OCI-LY3 (cell line): ENCODE results near the gene PTPRN2.

Experiments used
- EZH2phosphoT487 ChIP-seq: fragments of 200-600 bp; shearing (Covaris generic); IDR thresholded peaks from 2 replicates; pipeline ENCODE4 v1.6.1; 2018; ENCODE audit warnings: antibody characterized with exemption, mixed run types, low read depth
- TF ChIP-seq, protein P1 (sequence below): fragments of 200-600, 300-600 bp; sonication (generic); IDR thresholded peaks from 2 replicates; pipeline ENCODE4 v1.5.1; 2014; ENCODE audit warnings: antibody characterized with exemption, low read length, low read depth

GRCh38 chr7:158357898-158358821 is 229.5 kb downstream of the PTPRN2 start:
- TF ChIP-seq, protein P1, sequence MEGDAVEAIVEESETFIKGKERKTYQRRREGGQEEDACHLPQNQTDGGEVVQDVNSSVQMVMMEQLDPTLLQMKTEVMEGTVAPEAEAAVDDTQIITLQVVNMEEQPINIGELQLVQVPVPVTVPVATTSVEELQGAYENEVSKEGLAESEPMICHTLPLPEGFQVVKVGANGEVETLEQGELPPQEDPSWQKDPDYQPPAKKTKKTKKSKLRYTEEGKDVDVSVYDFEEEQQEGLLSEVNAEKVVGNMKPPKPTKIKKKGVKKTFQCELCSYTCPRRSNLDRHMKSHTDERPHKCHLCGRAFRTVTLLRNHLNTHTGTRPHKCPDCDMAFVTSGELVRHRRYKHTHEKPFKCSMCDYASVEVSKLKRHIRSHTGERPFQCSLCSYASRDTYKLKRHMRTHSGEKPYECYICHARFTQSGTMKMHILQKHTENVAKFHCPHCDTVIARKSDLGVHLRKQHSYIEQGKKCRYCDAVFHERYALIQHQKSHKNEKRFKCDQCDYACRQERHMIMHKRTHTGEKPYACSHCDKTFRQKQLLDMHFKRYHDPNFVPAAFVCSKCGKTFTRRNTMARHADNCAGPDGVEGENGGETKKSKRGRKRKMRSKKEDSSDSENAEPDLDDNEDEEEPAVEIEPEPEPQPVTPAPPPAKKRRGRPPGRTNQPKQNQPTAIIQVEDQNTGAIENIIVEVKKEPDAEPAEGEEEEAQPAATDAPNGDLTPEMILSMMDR, result no peak
- TF ChIP-seq EZH2phosphoT487, result no peak
